GM12878 (cell line): ENCODE data around the gene POLRMT. TPM values are rescaled to one million over a fixed set of nuclear protein-coding genes. Genes with fewer than 3 reads are reported as not detected.

Experiments
- BHLHE40 ChIP-seq, 2 experiments: fragments of 450-650 bp in 1 of 2; IDR thresholded peaks; 2 replicates each; pipeline ENCODE4 v1.6.1; 2011 to 2017; ENCODE audit warnings: low read depth in 2 of 2, borderline replicate concordance in 1 of 2, improper control_type of control experiment in 1 of 2, low read length in 1 of 2, mild to moderate bottlenecking in 1 of 2
- CHD2 ChIP-seq: IDR thresholded peaks from 2 replicates; pipeline ENCODE4 v1.6.1; 2011; ENCODE audit warnings: low read depth, low read length, improper control_type of control experiment, borderline replicate concordance
- DPF2 ChIP-seq: fragments of 450-650 bp; IDR thresholded peaks from 2 replicates; pipeline ENCODE4 v1.6.1; 2017; ENCODE audit warnings: mild to moderate bottlenecking
- EED ChIP-seq: sonication (generic); IDR thresholded peaks from 2 replicates; pipeline ENCODE4 v1.6.1; 2016; ENCODE audit warnings: antibody characterized with exemption, low read depth
- IKZF1 ChIP-seq: fragments of 450-650 bp; conservative IDR thresholded peaks from 2 replicates; pipeline ENCODE4 v1.6.1; 2017; ENCODE audit warnings: antibody characterized with exemption, mild to moderate bottlenecking
- IKZF2 ChIP-seq, 2 experiments: fragments of 450-650 bp; IDR thresholded peaks; 2 replicates each; pipeline ENCODE4 v1.6.1; 2017; ENCODE audit warnings: mild to moderate bottlenecking in 2 of 2, moderate library complexity in 2 of 2
- MEF2B ChIP-seq: fragments of 450-650 bp; IDR thresholded peaks from 2 replicates; pipeline ENCODE4 v1.6.1; 2018; ENCODE audit warnings: mild to moderate bottlenecking, moderate library complexity; ENCODE audit not compliant: partially characterized antibody, poor library complexity, severe bottlenecking
- NBN ChIP-seq: fragments of 450-650 bp; IDR thresholded peaks from 2 replicates; pipeline ENCODE4 v1.6.1; 2016
- NR2C1 ChIP-seq: fragments of 450-650 bp; IDR thresholded peaks from 2 replicates; pipeline ENCODE4 v1.6.1; 2017; ENCODE audit warnings: antibody characterized with exemption, mild to moderate bottlenecking, moderate library complexity
- RB1 ChIP-seq: fragments of 450-650 bp; formaldehyde crosslinking; IDR thresholded peaks from 2 replicates; pipeline ENCODE4 v1.6.1; 2017; ENCODE audit warnings: mild to moderate bottlenecking, borderline replicate concordance
- RCOR1 ChIP-seq: conservative IDR thresholded peaks from 2 replicates; pipeline ENCODE4 v1.6.1; 2012; ENCODE audit warnings: low read depth, low read length, improper control_type of control experiment
- SIN3A ChIP-seq: IDR thresholded peaks from 2 replicates; pipeline ENCODE4 v1.6.1; 2012; ENCODE audit warnings: low read depth, low read length, improper control_type of control experiment
- ZBTB4 ChIP-seq: fragments of 450-650 bp; formaldehyde crosslinking; IDR thresholded peaks from 2 replicates; pipeline ENCODE4 v1.4.0; 2022; ENCODE audit warnings: mild to moderate bottlenecking, moderate library complexity
- polyA plus RNA-seq, 11 experiments: library from polyadenylated mRNA; depleted of rRNA in 4 of 11; unstranded in 6 of 11; stranded (reverse) in 5 of 11; fragments of >200 nt; fragmentation: Nextera tagmentation in 4 of 11; fragmentation: Illumina TruSeq in 1 of 11; extraction: Ambion mirVana in 4 of 11; extraction: Trizol in 1 of 11; gene quantifications; 1 replicate in 1 of 11; 2 replicates in 10 of 11; pipeline versions ENCODE4 v1.2.1 to v1.2.3, GENCODE V29; 2011 to 2016; ENCODE audit warnings: inconsistent platforms in 2 of 11, missing spikeins in 2 of 11, low read depth in 1 of 11
- total RNA-seq, 4 experiments: library from RNA; depleted of rRNA in 3 of 4; stranded (reverse); fragments of >200 nt in 3 of 4; fragmentation: Illumina TruSeq in 1 of 4; extraction: Trizol in 1 of 4; gene quantifications; 2 replicates each; pipeline versions ENCODE4 v1.2.1 to v1.2.3, GENCODE V29; 2013 to 2021
- TF ChIP-seq, protein P1 (sequence below): fragments of 450-650 bp; IDR thresholded peaks from 2 replicates; pipeline ENCODE4 v1.6.1; 2016; ENCODE audit warnings: mild to moderate bottlenecking

POLRMT gene
- total and polyA plus RNA-seq, 10 of the 15 experiments (the other 5 are each of a cell fraction or from before 2014, with no cell fraction given) = 9.9 to 57.6 (median 34.6) TPM

DNA sequence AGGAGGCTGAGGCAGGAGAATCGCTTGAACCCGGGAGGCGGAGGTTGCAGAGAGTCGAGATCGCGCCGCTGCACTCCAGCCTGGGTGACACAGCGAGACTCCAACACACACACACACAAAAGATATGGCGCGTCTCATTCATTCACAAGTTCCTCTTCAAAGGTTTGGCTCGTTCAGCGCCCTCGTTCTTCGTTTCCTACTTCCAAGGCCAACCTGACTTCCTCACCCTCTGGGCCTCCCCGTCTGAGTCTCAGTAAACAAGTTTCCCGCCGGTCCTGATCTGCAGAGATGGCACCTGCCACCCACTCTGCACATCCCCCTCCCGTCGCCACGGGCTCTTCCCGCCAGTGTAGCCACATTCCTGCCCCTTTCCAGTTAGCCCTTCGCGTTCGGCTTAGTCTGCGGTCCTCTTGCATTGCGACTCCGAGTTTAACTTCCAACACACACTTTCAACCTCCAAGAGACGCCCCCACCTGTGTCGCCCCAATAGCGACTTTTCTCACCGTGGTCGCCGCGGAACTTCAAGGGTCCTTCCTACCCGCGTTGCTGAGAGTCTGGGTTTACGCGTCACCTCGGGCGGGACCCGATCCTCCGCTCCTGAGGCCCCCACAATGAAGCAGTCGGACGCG lies 62.3 kb downstream of the POLRMT start (continued):
- no peak for TF ChIP-seq RCOR1
- peak; percentile 51; the same call in 1 of the 2 replicates for TF ChIP-seq SIN3A
- TF ChIP-seq NBN = peak; percentile 85; the same call in 1 of the 2 replicates
- TF ChIP-seq DPF2 = peak; percentile 51; the same call in 1 of the 2 replicates
- TF ChIP-seq, protein P1, sequence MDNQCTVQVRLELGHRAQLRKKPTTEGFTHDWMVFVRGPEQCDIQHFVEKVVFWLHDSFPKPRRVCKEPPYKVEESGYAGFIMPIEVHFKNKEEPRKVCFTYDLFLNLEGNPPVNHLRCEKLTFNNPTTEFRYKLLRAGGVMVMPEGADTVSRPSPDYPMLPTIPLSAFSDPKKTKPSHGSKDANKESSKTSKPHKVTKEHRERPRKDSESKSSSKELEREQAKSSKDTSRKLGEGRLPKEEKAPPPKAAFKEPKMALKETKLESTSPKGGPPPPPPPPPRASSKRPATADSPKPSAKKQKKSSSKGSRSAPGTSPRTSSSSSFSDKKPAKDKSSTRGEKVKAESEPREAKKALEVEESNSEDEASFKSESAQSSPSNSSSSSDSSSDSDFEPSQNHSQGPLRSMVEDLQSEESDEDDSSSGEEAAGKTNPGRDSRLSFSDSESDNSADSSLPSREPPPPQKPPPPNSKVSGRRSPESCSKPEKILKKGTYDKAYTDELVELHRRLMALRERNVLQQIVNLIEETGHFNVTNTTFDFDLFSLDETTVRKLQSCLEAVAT = 0 out of 2 replicates have a peak, but pooled peaks have one; percentile 54
- peak in 1 of 2 experiments; percentile 40; a peak in 1 of 4 replicates for TF ChIP-seq BHLHE40 (IDR thresholded peaks at IDR 0.05; ENCODE audit: borderline replicate concordance in 1 of 2, low read depth in 2 of 2, low read length in 1 of 2)
- TF ChIP-seq NR2C1 = no peak
- no peak for TF ChIP-seq CHD2
- peak; percentile 82; the same call in 1 of the 2 replicates for TF ChIP-seq RB1
- peak; percentile 63 to 71 for TF ChIP-seq IKZF2 (IDR thresholded peaks at IDR 0.05)
- no peak for TF ChIP-seq MEF2B
- TF ChIP-seq IKZF1 = peak; percentile 85
- TF ChIP-seq ZBTB4 = no peak
- peak; percentile 75; the same call in 1 of the 2 replicates for TF ChIP-seq EED
